ENCODE data around the gene GADD45B. TPM values are rescaled to one million over a fixed set of nuclear protein-coding genes. Genes with fewer than 3 reads are reported as not detected.
A peak's percentile ranks its signal among the peaks of the same experiment; 100 is the strongest.

Gene GADD45B, protein sequence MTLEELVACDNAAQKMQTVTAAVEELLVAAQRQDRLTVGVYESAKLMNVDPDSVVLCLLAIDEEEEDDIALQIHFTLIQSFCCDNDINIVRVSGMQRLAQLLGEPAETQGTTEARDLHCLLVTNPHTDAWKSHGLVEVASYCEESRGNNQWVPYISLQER
- 10 to 100 TPM in 3 of 4 donors, 1 to 10 TPM in 1; 9.9 to 17.6 (median 11.3) TPM for polyA plus RNA-seq (ENCODE audit: insufficient read length in 4 of 4)

DNA sequence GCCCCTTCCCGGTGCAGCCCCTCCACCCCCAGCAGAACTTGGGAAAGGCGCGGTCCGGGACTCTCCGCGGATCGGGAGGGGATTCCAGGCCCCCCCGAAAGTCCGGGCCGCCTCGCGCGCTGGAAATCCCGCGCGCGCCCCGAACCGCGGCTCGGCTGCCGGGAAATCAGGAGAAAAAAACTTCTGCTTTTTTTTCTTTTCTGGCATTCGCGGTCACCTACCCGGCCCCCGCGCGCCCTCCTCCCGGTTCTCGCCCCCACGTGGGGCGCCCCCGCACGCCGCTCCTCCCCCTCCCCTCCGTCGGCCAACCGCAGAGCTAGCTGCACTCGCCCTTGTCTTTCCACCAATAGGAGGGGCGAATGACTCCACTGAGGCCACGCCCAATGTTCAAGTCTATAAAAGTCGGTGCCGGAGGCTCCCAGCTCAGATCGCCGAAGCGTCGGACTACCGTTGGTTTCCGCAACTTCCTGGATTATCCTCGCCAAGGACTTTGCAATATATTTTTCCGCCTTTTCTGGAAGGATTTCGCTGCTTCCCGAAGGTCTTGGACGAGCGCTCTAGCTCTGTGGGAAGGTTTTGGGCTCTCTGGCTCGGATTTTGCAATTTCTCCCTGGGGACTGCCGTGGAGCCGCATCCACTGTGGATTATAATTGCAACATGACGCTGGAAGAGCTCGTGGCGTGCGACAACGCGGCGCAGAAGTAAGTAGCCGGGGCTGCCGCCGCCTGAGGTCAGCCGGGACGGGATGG is at the start of gene GADD45B:
Gene GADD45B (plus strand): TSS at position 426 of the 749 bp plus-strand sequence. CDS start 232 bp downstream, at position 658.
- DNase-seq (ENCODE audit: low read depth in 4 of 4, low spot score in 2 of 4): peak; percentile 95 to 96 (median 96)

DNA sequence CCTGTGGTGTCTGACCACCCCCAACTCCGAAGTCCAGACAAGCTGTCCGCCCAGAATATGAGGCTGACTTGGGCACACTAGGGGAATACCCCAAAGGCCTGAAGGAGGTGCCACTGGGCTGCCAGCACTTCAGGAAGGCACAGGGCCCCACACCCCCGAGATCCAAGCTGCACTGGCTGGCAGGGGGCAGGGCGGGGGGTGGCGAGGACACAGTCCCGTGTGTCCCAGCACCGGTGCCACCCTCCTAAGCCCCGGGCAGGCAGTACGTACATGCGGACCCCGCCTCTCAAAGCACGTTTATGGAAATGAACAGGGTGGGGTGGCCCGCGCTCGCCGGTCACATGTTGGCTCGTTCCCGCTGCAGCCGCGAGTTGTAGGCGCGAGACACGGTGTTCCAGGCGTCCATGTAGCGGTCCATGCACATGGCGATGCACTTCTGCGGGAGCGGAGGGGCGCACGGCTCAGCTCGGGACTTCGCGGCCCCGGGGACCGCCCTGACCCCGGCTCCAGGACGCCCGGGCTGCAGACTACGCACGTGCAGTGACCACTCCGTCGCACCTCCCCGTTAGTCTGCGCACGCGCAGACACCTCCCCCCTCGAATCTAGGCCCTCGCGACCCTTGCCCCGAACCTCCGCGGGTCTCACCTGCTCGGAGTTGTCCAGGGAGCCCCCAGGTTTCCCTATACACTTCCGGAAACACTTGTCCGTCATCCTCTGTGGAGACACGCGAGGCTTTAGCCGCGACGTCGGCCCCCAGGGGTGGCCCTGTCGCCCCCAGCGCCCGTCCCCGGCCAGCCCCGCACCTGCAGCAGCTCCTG is 49.1 kb upstream of the GADD45B start:
- no peak for DNase-seq (ENCODE audit: low read depth in 4 of 4, low spot score in 2 of 4)

DNA sequence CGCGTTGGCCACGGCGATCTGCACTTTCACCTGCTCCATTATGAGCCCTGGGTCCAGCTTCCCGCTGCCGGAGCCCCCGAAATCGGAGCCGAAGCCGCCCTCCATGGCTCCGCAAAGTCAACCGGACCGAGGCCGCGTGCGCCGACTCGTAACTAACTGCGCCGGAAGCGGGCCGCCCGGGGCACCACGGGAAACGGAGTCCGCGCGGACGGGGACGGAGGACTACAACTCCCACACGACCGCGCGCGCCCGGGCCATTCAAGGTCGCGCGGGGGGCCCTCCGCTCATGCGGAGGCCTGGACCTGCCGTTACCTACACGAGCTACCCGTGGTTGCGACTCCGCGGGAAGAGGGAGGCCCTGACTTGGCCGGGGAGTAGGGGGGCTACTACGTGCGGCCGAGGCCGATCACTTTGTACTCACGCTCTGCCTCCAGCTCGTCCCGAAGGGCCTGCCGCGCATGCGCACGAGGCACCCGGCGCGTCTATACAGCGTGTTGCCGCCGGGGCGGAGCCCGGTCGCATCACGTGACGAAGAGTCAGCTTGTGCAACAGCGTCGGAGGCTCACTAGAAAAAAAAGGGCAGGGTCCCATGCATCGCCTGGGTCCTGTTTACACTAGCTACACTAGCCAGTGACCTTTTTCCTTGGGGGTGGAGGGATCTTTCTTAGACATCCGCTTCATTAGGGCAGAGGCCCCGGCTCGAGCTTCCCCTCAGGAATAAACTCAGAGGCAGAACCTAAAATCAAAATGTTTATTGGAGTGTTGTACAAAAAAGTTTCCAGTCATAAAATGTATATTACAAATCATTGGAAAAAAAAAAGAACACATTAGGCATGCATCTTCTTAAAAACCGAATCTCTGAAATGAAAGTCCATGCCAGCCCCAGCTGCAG is 48.3 kb upstream of the GADD45B start, which contains the start of gene TIMM13:
Gene TIMM13 (minus strand): TSS at position 158 of the 892 bp plus-strand sequence. CDS start 53 bp downstream, at position 105.
- DNase-seq (ENCODE audit: low read depth in 4 of 4, low spot score in 2 of 4): peak; percentile 95 to 99 (median 96)

DNA sequence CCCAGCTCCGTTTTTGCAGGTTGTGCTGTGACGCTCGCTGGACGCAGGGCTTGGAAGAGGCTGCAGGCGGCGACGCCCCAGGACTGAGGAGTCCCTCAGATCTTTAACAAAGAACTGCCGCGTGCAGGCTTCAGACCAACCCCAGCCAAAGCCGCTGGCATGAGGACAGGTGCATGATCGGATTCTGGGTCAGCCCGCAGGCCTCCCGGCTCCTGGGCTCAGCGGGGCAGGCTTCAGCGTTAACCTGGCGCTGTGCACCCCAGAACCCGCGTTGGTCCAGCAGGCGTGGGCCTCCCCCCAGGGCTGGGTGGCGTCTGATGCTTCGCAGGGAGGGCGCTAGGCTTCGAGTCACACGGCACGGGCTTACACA is 47.6 kb upstream of the GADD45B start:
- DNase-seq (ENCODE audit: low read depth in 4 of 4, low spot score in 2 of 4): no peak

- DNase-seq (ENCODE audit: low read depth in 4 of 4, low spot score in 2 of 4): no peak
Measured at GRCh38 chr19:2428756-2429711, 46.9 kb upstream of the GADD45B start.

- DNase-seq (ENCODE audit: low read depth in 4 of 4, low spot score in 2 of 4): no peak
Measured at GRCh38 chr19:2429917-2430535, 45.9 kb upstream of the GADD45B start.

DNA sequence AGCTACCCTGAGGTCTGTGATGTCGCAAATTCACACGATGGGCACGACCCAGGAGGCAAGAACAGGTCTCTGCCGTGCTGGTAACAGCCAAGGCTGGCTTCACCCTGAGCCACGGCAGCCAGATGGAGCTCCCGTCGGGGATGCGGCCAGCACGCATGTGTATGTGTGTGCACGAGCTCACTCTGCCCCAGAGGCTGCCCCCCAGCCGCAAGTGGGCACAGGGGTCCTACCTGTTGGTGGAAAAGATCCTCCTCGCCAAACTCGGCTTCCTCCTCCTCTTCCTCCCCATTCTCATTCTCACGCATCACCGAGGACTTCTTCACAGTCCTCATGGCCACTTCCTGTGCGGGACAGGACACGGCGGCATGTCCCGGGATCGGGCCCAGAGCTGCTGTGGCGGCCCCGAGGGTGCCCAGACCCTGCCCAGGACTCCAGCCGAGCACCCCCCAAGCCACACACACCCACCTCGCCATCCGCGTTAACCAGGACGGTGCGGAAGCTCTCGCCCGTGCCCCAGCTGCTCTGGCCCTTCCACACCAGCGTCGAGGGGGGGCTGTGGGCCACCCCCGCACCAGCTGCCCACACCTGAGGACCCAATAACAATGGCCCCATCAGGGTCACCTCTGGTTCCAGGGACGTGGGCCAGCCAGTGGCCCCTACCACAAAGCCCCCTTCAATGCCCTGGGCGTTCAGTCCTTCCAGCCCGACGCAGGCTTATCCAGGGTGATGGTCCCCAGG is 44.4 kb upstream of the GADD45B start:
- no peak for DNase-seq (ENCODE audit: low read depth in 4 of 4, low spot score in 2 of 4)

- no peak for DNase-seq (ENCODE audit: low read depth in 4 of 4, low spot score in 2 of 4)
Measured at GRCh38 chr19:2432131-2432848, 43.6 kb upstream of the GADD45B start.

DNA sequence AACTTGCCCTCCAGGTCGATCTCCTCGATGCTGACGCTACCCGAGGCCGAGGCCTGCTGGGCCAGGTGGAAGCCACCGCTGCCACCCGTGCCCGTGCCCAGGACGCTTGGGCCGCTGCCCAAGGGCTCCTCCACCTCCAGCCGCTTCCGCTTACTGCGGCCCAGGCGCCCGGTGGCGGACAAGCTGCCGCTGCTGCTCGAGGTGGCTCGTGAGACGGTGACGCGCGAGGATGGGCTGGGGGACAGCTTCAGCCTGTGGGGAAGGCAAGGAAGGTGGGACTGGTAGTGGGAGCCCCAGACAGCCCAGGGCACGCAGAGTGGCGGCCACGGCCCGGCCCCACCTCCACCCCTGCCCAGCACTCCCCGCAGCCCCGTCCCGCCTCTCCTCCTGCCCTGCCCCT is 42.1 kb upstream of the GADD45B start:
- DNase-seq (ENCODE audit: low read depth in 4 of 4, low spot score in 2 of 4): no peak

GRCh38 chr19:2434267-2434666 is 41.7 kb upstream of the GADD45B start:
- DNase-seq (ENCODE audit: low read depth in 4 of 4, low spot score in 2 of 4): no peak

DNA sequence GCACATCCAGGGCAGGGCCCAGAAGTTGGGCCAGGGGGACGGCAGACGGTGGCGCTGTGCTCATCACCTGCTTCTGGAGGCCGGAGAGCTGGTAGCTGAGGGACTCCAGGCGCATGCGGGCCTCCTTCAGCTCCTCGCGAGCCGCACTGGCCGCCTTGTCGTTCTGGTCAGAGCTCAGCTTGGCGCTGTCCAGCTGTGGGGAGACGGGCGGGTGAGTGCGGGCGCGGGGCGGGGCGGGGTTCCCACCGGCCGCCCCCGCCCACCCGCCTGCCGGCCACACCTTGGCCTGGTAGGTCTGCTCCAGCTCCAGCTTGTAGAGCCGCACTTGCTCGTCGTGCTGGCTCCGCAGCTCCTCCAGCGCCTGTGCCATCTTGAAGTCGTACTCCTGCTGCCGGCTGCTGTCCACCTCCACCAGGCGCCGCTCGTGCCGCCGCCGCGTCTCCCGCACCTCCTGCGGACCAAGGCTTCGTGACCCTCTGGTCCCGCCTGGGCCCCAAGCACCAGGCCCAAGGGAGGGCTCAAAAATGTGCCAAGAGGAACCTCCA is 41.1 kb upstream of the GADD45B start:
- no peak for DNase-seq (ENCODE audit: low read depth in 4 of 4, low spot score in 2 of 4)

DNA sequence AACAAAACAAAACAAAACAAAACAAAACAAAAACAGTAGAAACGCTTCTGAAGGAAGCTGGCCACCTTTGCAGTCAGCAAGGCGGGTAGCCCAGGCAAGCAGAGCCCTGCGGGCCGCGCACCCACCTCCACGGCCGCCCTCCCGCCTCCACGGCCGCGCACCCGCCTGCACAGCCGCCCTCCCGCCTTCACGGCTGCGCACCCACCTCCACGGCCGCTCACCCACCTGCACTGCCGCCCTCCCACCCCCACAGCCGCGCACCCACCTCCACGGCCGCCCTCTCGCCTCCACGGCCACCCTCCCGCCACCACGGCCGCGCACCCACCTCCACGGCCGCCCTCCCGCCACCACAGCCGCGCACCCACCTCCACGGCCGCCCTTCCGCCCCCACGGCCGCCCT is 39.5 kb upstream of the GADD45B start:
- DNase-seq (ENCODE audit: low read depth in 4 of 4, low spot score in 2 of 4): no peak

- no peak for DNase-seq (ENCODE audit: low read depth in 4 of 4, low spot score in 2 of 4)
Measured at GRCh38 chr19:2436926-2437325, 39.0 kb upstream of the GADD45B start.

DNA sequence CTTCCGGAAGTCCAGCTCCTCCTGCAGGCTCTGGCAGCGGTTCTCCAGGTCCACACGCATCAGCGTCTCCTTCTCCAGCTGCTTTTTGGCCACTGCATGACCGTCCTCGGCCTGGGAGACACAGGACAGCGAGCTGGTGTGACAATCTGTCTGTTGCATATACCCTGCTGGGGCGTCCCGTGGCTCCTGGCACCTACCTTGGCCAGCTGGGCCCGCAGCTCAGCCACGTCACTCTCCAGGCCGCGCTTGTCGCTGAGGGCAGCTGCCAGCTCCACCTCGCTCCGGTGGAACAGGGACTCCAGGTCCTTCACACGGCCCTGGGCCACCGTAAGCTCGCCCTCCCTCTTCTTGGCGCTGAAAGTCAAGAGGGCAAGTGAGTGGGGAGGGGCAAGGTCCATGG is 37.7 kb upstream of the GADD45B start:
- DNase-seq (ENCODE audit: low read depth in 4 of 4, low spot score in 2 of 4): no peak

GRCh38 chr19:2440515-2440914 is 35.4 kb upstream of the GADD45B start:
- no peak for DNase-seq (ENCODE audit: low read depth in 4 of 4, low spot score in 2 of 4)

DNA sequence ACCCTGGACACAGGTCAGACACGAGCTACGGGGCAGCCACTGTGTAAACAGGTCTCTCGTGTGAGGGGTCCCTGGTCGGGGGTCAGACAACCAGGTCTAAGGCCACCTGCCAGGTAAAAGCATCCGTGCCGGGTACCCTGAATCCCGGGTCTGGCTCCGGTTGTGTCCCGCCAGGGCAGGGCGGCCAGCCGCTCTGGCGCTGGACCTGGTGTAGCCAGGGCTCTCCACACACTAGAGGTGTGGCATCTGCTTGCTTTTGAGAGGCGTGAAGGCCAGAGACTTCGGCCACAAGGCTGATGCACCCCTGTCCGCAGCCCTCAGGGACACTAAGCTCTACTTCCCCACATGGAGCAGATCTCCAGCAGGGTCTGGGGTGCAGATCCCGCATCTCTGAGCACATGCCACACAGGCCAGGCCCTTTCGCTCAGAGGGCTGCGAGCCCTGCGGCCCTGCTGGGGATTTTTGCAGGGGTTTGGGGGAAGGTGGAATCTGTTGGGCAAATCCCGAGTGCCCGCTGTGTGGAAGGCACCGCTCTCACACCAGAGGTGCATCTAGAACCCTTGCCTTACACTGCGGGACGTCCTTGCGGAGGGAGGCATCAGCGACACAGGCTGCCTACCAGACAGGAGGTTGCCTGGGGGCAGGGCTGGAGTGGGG is 34.7 kb upstream of the GADD45B start:
- no peak for DNase-seq (ENCODE audit: low read depth in 4 of 4, low spot score in 2 of 4)

Measured in left renal cortex interstitium (tissue), 4 donors.